ENCODE measurements around the gene A1BG. TPM values are rescaled to one million over a fixed set of nuclear protein-coding genes. Genes with fewer than 3 reads are reported as not detected.

A1BG gene
- total RNA-seq, 6 experiments from 2014 or later = 897 to 2,313 (median 1,164) TPM

DNA sequence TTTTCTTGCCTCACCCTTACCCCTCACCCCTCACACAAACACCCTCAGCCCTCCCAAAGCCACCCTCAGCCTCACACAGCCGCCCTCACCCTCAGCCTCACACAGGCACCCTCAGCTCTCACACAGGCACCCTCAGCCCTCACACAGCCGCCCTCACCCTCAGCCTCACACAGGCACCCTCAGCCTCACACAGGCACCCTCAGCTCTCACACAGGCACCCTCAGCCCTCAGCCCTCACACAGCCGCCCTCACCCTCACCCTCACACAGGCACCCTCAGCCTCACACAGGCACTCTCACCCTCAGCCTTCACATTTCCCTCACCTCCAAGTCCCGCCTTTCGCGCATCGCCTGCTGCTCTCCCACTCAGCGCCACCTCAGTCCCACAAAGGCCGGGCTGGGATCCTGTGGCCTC, 26.8 kb downstream of the A1BG start:
- no peak for TF ChIP-seq POLR2A (IDR thresholded peaks at IDR 0.05)
- no peak for TF ChIP-seq CTCF (IDR thresholded peaks at IDR 0.05)
- Histone ChIP-seq H3K36me3 (no peaks in the 10 kb centered on the region), H3K4me3 (peak overlapping the region; percentile 76 to 99 (median 91)), H3K27me3 (no peaks in the 10 kb centered on the region), H3K4me1 (peaks cover 0 to 32% (median 5%) of the 10 kb centered on the region in 4 donors), H3K27ac (peak overlapping the region in 2 of 3 donors; percentile 76 to 90), H3K9me3 (no peaks in the 10 kb centered on the region)
- peak; percentile 2 to 9 (median 6) for ATAC-seq
- intact Hi-C loops (cut with DNase I) = no loop called here
- DNase-seq = no peak
- WGBS (ENCODE audit: insufficient coverage, low coverage, low lambda C conversion rate, missing lambda C conversion rate) = 10% methylated on average over 9 of the region's 9 CpGs

DNA sequence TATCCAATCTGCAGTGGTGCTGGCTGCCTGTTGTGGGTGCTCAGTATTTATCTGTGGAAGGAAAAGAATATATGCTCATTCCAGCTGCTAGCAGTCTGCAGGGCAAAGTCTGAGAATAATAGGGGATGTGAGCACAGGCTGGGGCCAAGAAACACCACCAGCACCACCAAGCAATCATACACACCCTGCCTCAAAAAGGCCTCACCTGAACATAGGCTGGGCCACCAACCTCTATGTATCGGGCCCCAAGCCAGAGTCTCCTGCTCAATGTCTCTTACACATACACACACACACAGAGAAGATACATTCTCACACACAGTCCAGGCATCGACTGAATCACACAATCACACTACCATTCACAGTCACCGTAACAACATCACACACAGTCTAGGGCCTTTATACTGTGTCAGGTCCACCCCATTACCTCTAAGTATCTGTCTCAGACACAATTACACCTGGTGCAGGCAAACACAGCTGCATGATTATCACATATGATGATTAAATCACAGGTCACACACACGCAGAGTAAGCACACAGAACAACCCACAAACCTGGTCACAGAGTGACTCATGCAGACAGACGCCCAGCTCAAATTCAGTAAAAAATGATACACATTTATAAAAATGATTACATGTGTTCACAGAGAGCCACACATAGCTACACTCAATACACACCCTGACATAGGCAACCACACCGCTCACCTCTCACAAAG, 27.8 kb downstream of the A1BG start:
- no peaks in the 10 kb centered on the region for H3K9me3 ChIP-seq
- ATAC-seq (no peak), DNase-seq (no peak)
- TF ChIP-seq CTCF (IDR thresholded peaks at IDR 0.05) (no peak), POLR2A (IDR thresholded peaks at IDR 0.05) (no peak)
- H3K27ac ChIP-seq = no peak overlapping the region
- WGBS (ENCODE audit: insufficient coverage, low coverage, low lambda C conversion rate, missing lambda C conversion rate) = 91% methylated on average over 4 of the region's 6 CpGs
- H3K4me1 ChIP-seq = peaks cover 0 to 24% (median 5%) of the 10 kb centered on the region in 4 donors
- H3K36me3 ChIP-seq = no peaks in the 10 kb centered on the region
- H3K27me3 ChIP-seq = no peaks in the 10 kb centered on the region
- no peak overlapping the region for H3K4me3 ChIP-seq
- intact Hi-C loops (cut with DNase I) = no loop called here

- H3K36me3 ChIP-seq = peaks cover 0 to 10% (median 2%) of the 10 kb centered on the region in 4 donors
- no peaks in the 10 kb centered on the region for H3K9me3 ChIP-seq
- no peak overlapping the region for H3K4me3 ChIP-seq
- no peak overlapping the region for H3K27ac ChIP-seq
- ATAC-seq = no peak
- WGBS (ENCODE audit: insufficient coverage, low coverage, low lambda C conversion rate, missing lambda C conversion rate) = 60% methylated on average over 1 of the region's 10 CpGs
- no peaks in the 10 kb centered on the region for H3K4me1 ChIP-seq
- TF ChIP-seq POLR2A (IDR thresholded peaks at IDR 0.05) (no peak), CTCF (IDR thresholded peaks at IDR 0.05) (no peak)
- intact Hi-C loops (cut with DNase I) = no loop called here
- no peaks in the 10 kb centered on the region for H3K27me3 ChIP-seq
- DNase-seq = no peak
These were observed 34.1 kb downstream of the A1BG start for GRCh38 chr19:58319241-58319640.

DNA sequence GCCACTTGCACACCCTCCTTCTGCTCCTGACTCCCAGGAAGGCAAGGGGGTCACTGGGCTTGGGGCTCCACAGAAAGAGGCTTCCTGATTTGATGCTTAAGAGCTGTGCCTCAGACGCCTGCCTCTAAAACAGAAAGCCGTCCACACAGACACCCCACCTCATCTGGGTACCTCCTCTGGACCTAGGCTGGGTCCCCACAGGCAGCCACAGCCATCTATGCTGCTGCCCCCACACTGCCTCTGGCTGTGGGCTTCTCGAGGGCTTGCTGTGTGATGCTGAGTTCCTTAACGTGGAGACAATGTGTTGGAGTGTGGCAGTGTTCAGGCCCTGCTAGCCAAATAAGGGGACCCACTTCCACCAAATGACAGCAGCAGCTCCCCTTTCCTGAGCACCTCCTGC, 35.0 kb downstream of the A1BG start:
- DNase-seq = no peak
- peaks cover 0 to 17% (median 3%) of the 10 kb centered on the region in 4 donors for H3K36me3 ChIP-seq
- H3K4me1 ChIP-seq = no peaks in the 10 kb centered on the region
- intact Hi-C loops (cut with DNase I) = no loop called here
- WGBS (ENCODE audit: insufficient coverage, low coverage, low lambda C conversion rate, missing lambda C conversion rate) = 80% methylated on average over 2 of the region's 4 CpGs
- no peaks in the 10 kb centered on the region for H3K27me3 ChIP-seq
- H3K9me3 ChIP-seq = no peaks in the 10 kb centered on the region
- TF ChIP-seq POLR2A (IDR thresholded peaks at IDR 0.05) (no peak), CTCF (IDR thresholded peaks at IDR 0.05) (no peak)
- no peak for ATAC-seq
- H3K4me3 ChIP-seq = no peak overlapping the region
- no peak overlapping the region for H3K27ac ChIP-seq

Data from right lobe of liver (tissue), 6 donors.